HepG2 (cell line): ENCODE measurements around the gene PPRC1. TPM values are rescaled to one million over a fixed set of nuclear protein-coding genes. Genes with fewer than 3 reads are reported as not detected.

Source experiments
- ATAC-seq: fragments of 200-7000 bp; cut with Tn5 transposase; 3 replicates; pipeline ENCODE4 v1.9.1; 2020; ENCODE audit warnings: mild to moderate bottlenecking, moderate library complexity
- BruUV-seq: library from RNA; stranded (reverse); fragments of 400-500 nt; replicated peaks from 2 replicates; lab custom pipeline; 2021; lab: Mats Ljungman, UMichigan
- CTCF ChIA-PET: fragments of 300-600 bp; formaldehyde crosslinking; extraction: SDS; loops from one replicate; lab custom pipeline; 2021; ENCODE audit warnings: low total read pairs, inconsistent platforms, low intra/inter-chr PET ratio; lab: Yijun Ruan, JAX
- POLR2A ChIA-PET: fragments of 350-600 bp; sonication (Branson Sonifier 250); formaldehyde crosslinking; loops from one replicate; lab custom pipeline; 2020; ENCODE audit warnings: antibody characterized with exemption, inconsistent platforms; lab: Yijun Ruan, JAX
- DNase-seq: peaks from one replicate; pipeline ENCODE4 v3.0.0-alpha.2; 2015; ENCODE audit warnings: low spot score
- FAIRE-seq: peaks from 3 replicates; lab custom pipeline; 2011; peaks lifted over from hg19 to GRCh38; lab: Jason Lieb, UNC
- H2AFZ ChIP-seq: one replicate; pipeline ENCODE4 v1.6.1; 2011; ENCODE audit warnings: low read length, inconsistent platforms
- H3K27ac ChIP-seq: fragments of 300-600 bp; 3 replicates; pipeline ENCODE4 v1.8.0; 2011; ENCODE audit warnings: mixed run types, mild to moderate bottlenecking, mixed read lengths, low read length, inconsistent platforms; ENCODE audit not compliant: insufficient read depth; ENCODE audit errors: extremely low read length
- H3K27me3 ChIP-seq, 2 experiments: fragments of 200-600 bp in 1 of 2; 2 replicates in 1 of 2; 3 replicates in 1 of 2; pipeline versions ENCODE4 v1.6.0 to v1.8.0; 2011; ENCODE audit warnings: low read length in 2 of 2, mild to moderate bottlenecking in 2 of 2, moderate library complexity in 2 of 2, inconsistent platforms in 1 of 2; ENCODE audit not compliant: insufficient read depth in 2 of 2, control insufficient read depth in 1 of 2
- H3K36me3 ChIP-seq, 2 experiments: fragments of 200-600 bp in 1 of 2; replicated peaks in 1 of 2; 2 replicates in 1 of 2; 3 replicates in 1 of 2; pipeline versions ENCODE4 v1.5.1 to v1.8.0; 2011; ENCODE audit warnings: low read length in 2 of 2, inconsistent platforms in 1 of 2; ENCODE audit not compliant: insufficient read depth in 2 of 2, control insufficient read depth in 1 of 2
- H3K4me1 ChIP-seq: 2 replicates; pipeline ENCODE4 v1.5.1; 2012; ENCODE audit warnings: low read length, inconsistent platforms; ENCODE audit not compliant: insufficient read depth
- H3K4me2 ChIP-seq: 2 replicates; pipeline ENCODE4 v1.6.0; 2011; ENCODE audit warnings: low read depth, low read length, inconsistent platforms
- H3K4me3 ChIP-seq, 3 experiments: fragments of 200-600 bp in 1 of 3; sonication (generic), shearing (Covaris generic) in 1 of 3; replicated peaks in 1 of 3; 2 replicates each; pipeline ENCODE4 v1.5.1; 2011 to 2016; ENCODE audit warnings: low read length in 3 of 3, inconsistent platforms in 2 of 3, low read depth in 2 of 3, mild to moderate bottlenecking in 2 of 3, control low read depth in 1 of 3, mixed read lengths in 1 of 3; ENCODE audit not compliant: insufficient read depth in 1 of 3
- H3K79me2 ChIP-seq: one replicate; pipeline ENCODE4 v1.6.1; 2011; ENCODE audit warnings: low read length, inconsistent platforms; ENCODE audit not compliant: insufficient read depth
- H3K9ac ChIP-seq: 2 replicates; pipeline ENCODE4 v1.6.0; 2011; ENCODE audit warnings: mild to moderate bottlenecking, low read depth, low read length, inconsistent platforms; ENCODE audit not compliant: insufficient read depth
- H3K9me3 ChIP-seq: 2 replicates; pipeline ENCODE4 v1.5.1; 2012; ENCODE audit warnings: mild to moderate bottlenecking, low read length
- H4K20me1 ChIP-seq: 2 replicates; pipeline ENCODE4 v1.6.0; 2011; ENCODE audit warnings: inconsistent platforms, mild to moderate bottlenecking, low read length, moderate library complexity; ENCODE audit not compliant: insufficient read depth
- CEBPG ChIP-seq: IDR thresholded peaks from 2 replicates; pipeline ENCODE4 v1.6.1; 2016
- CTCF ChIP-seq: sonication (generic); formaldehyde crosslinking; IDR thresholded peaks from 2 replicates; pipeline ENCODE4 v1.5.0; 2020; ENCODE audit warnings: mild to moderate bottlenecking, missing genetic modification reagents, moderate library complexity
- HOXA9 ChIP-seq: sonication (generic); formaldehyde crosslinking; IDR thresholded peaks from 2 replicates; pipeline ENCODE4 v1.8.1; 2022; ENCODE audit warnings: missing genetic modification reagents, mild to moderate bottlenecking, moderate library complexity, borderline replicate concordance
- MAFK ChIP-seq, 2 experiments: IDR thresholded peaks in 1 of 2; conservative IDR thresholded peaks in 1 of 2; 2 replicates each; pipeline ENCODE4 v1.6.1; 2011; ENCODE audit warnings: improper control_type of control experiment in 2 of 2, low read length in 2 of 2
- MEF2D ChIP-seq: sonication (generic); formaldehyde crosslinking; IDR thresholded peaks from 2 replicates; pipeline ENCODE4 v1.5.1; 2020; ENCODE audit warnings: mild to moderate bottlenecking, missing genetic modification reagents
- RBM39 ChIP-seq: fragments of 200-400 bp; formaldehyde crosslinking; IDR thresholded peaks from one replicate; pipeline ENCODE4 v1.6.1; 2018; ENCODE audit warnings: antibody characterized with exemption, mild to moderate bottlenecking, low read depth, low read length; ENCODE audit not compliant: poor library complexity, severe bottlenecking
- XRCC5 ChIP-seq: fragments of 200-400 bp; formaldehyde crosslinking; optimal IDR thresholded peaks from 2 replicates; pipeline ENCODE3; 2017; ENCODE audit warnings: mild to moderate bottlenecking, low read length
- ZFP1 ChIP-seq: IDR thresholded peaks from 2 replicates; pipeline ENCODE4 v1.6.1; 2016
- ZFP91 ChIP-seq: sonication (generic); formaldehyde crosslinking; IDR thresholded peaks from 2 replicates; pipeline ENCODE4 v1.9.0; 2022; ENCODE audit warnings: missing genetic modification reagents, mild to moderate bottlenecking, borderline replicate concordance
- ZFX ChIP-seq: sonication (generic); formaldehyde crosslinking; IDR thresholded peaks from 2 replicates; pipeline ENCODE4 v1.4.0; 2020; ENCODE audit warnings: mild to moderate bottlenecking, low read depth, missing genetic modification reagents, moderate library complexity
- ZNF740 ChIP-seq: sonication (generic); formaldehyde crosslinking; IDR thresholded peaks from 2 replicates; pipeline ENCODE4 v1.4.0; 2020; ENCODE audit warnings: missing genetic modification reagents
- ZNF788 ChIP-seq: sonication (generic); formaldehyde crosslinking; IDR thresholded peaks from 2 replicates; pipeline ENCODE4 v1.5.0; 2020; ENCODE audit warnings: mild to moderate bottlenecking, missing genetic modification reagents, borderline replicate concordance
- WGBS: methylation state at CpG from one replicate; pipeline ENCODE4 v1.1.6; 2017; ENCODE audit warnings: low lambda C conversion rate; 5-methylcytosine and 5-hydroxymethylcytosine counted together
- in situ Hi-C: cut with HindIII; loops from 2 replicates; pipeline ENCODE4 v1.10.0; 2017; ENCODE audit warnings: low pct_unique_long_range_greater_than_20kb; ENCODE audit not compliant: extremely low pct_ligation_motif_present
- intact Hi-C: fragments of 100-400 bp; cut with micrococcal nuclease; formaldehyde crosslinking; loops from one replicate; pipeline ENCODE4 v1.10.0; 2022; ENCODE audit not compliant: unreplicated experiment
- polyA plus RNA-seq, 8 experiments: library from polyadenylated mRNA; depleted of rRNA in 3 of 8; stranded (reverse) in 7 of 8; unstranded in 1 of 8; fragments of >200 nt; fragmentation: Illumina TruSeq in 4 of 8; extraction: Trizol in 4 of 8; gene quantifications; 2 replicates each; pipeline versions ENCODE4 v1.2.1 to v1.2.3, GENCODE V29; 2011 to 2016; ENCODE audit warnings: low read depth in 4 of 8, missing spikeins in 1 of 8, mixed read lengths in 1 of 8; ENCODE audit not compliant: insufficient read depth in 1 of 8
- total RNA-seq, 5 experiments: library from RNA; depleted of rRNA; stranded (reverse); fragments of >200 nt; fragmentation: Illumina TruSeq; extraction: Trizol; gene quantifications; 2 replicates each; pipeline ENCODE4 v1.2.3, GENCODE V29; 2016; ENCODE audit warnings: low read depth in 1 of 5

Gene PPRC1
- total and polyA plus RNA-seq, 2 of the 13 experiments (the other 11 are each of a cell fraction or from before 2014, with no cell fraction given): 18.7 to 24.2 TPM

- H3K27me3 ChIP-seq: peaks cover 0 to 7% of the 10 kb centered on the region in 2 experiments; a peak in 2 of 5 replicates
- no peak overlapping the region for H3K27ac ChIP-seq
- in situ Hi-C loops: no loop called here
- FAIRE-seq: no peak
- peak overlapping the region; percentile 75 to 84 (median 83); a peak in 5 of 6 replicates for H3K4me3 ChIP-seq
- H3K79me2 ChIP-seq: no peaks in the 10 kb centered on the region
- H3K4me2 ChIP-seq: peak overlapping the region; percentile 96
- 39% methylated on average over 15 of the region's 15 CpGs for WGBS
- intact Hi-C loops: no loop called here
- peak overlapping the region; percentile 66 for H3K9ac ChIP-seq
- no TSS peak for BruUV-seq
- TF ChIP-seq HOXA9 (CRISPR knock-in tag): no peak
- TF ChIP-seq ZNF788 (CRISPR knock-in tag): 0 out of 2 replicates have a peak, but pooled peaks have one; percentile 14
- TF ChIP-seq MEF2D (CRISPR knock-in tag): 0 out of 2 replicates have a peak, but pooled peaks have one; percentile 12
- peak; percentile 23 for TF ChIP-seq RBM39
- H3K9me3 ChIP-seq: no peaks in the 10 kb centered on the region
- H3K4me1 ChIP-seq: peaks cover 58% of the 10 kb centered on the region
- ChIA-PET POLR2A (no interaction called here), CTCF (interaction anchor here (1.3 kb wide), 1 partner anchor 11 kb away, joined by 3 read pairs; no protein-coding TSS in a partner anchor)
- H3K36me3 ChIP-seq: no peaks in the 10 kb centered on the region
- DNase-seq: no peak
- no peak overlapping the region for H2AFZ ChIP-seq
- ATAC-seq: no peak
- H4K20me1 ChIP-seq: no peaks in the 10 kb centered on the region
These were observed 11.7 kb upstream of the PPRC1 start for GRCh38 chr10:102120991-102121738.

GRCh38 chr10:102121739-102122372, 11.0 kb upstream of the PPRC1 start:
- H3K4me3 ChIP-seq: peak overlapping the region in 1 of 3 experiments; percentile 6; a peak in 2 of 6 replicates
- no peaks in the 10 kb centered on the region for H4K20me1 ChIP-seq
- H3K9me3 ChIP-seq: no peaks in the 10 kb centered on the region
- no peak overlapping the region for H3K9ac ChIP-seq
- 23% methylated on average over 5 of the region's 6 CpGs for WGBS
- ChIA-PET POLR2A (interaction anchor here (0.6 to 0.7 kb wide), 2 partner anchors 164 to 595 kb away, joined by 3 read pairs; no protein-coding TSS in a partner anchor), CTCF (interaction anchor here (1.3 kb wide), 1 partner anchor 10 kb away, joined by 3 read pairs; no protein-coding TSS in a partner anchor)
- intact Hi-C loops: no loop called here
- ATAC-seq (peak; percentile 48), FAIRE-seq (peak; percentile 88), DNase-seq (no peak)
- no peaks in the 10 kb centered on the region for H3K79me2 ChIP-seq
- no peak overlapping the region for H3K27ac ChIP-seq
- H3K4me2 ChIP-seq: peak overlapping the region; percentile 96
- H3K4me1 ChIP-seq: peaks cover 51% of the 10 kb centered on the region
- peaks cover 0 to 7% of the 10 kb centered on the region in 2 experiments; a peak in 2 of 5 replicates for H3K27me3 ChIP-seq
- peak overlapping the region; percentile 55 for H2AFZ ChIP-seq
- BruUV-seq: no TSS peak
- no peaks in the 10 kb centered on the region for H3K36me3 ChIP-seq
- in situ Hi-C loops: no loop called here
- peak; percentile 57 for TF ChIP-seq XRCC5
- 0 out of 2 replicates have a peak, but pooled peaks have one; percentile 7 for TF ChIP-seq ZFX (CRISPR knock-in tag)
- TF ChIP-seq MAFK (conservative IDR thresholded peaks at IDR 0.05 in 1 of 2, IDR thresholded peaks at IDR 0.05 in 1 of 2; ENCODE audit: low read length in 2 of 2): peak; percentile 3 to 35; a peak in 2 of 4 replicates
- TF ChIP-seq CTCF: peak; percentile 55
- no peak for TF ChIP-seq ZFP1 (CRISPR knock-in tag)
- no peak for TF ChIP-seq CEBPG (CRISPR knock-in tag)
- peak; percentile 91 for TF ChIP-seq ZNF740 (CRISPR knock-in tag)
- no peak for TF ChIP-seq ZFP91
